ENCODE results near the gene RFXANK.

DNA sequence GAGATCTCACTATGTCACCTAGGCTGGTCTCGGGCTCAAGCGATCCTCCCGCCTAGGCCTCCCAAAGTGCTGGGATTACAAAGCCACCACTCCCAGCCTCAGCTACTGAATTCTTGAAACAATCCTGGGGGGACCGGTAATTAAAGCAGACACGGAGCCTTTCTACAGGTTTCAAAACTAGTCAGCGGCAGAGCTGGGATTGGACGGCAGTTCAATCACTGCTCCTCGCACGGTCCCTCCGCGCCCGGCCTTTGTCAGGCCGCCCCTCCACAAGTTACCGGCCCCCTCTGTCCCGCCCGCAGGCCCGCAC lies 335 bp upstream of the RFXANK start:
- TF ChIP-seq, protein P1, sequence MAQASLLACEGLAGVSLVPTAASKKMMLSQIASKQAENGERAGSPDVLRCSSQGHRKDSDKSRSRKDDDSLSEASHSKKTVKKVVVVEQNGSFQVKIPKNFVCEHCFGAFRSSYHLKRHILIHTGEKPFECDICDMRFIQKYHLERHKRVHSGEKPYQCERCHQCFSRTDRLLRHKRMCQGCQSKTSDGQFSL (CRISPR knock-in tag; IDR thresholded peaks at IDR 0.05) = no peak
- TF ChIP-seq, protein P1 (tag; IDR thresholded peaks at IDR 0.05) = no peak
- no peak for TF ChIP-seq EP300 (IDR thresholded peaks at IDR 0.05; ENCODE audit: low read length)
- TF ChIP-seq, protein P2, sequence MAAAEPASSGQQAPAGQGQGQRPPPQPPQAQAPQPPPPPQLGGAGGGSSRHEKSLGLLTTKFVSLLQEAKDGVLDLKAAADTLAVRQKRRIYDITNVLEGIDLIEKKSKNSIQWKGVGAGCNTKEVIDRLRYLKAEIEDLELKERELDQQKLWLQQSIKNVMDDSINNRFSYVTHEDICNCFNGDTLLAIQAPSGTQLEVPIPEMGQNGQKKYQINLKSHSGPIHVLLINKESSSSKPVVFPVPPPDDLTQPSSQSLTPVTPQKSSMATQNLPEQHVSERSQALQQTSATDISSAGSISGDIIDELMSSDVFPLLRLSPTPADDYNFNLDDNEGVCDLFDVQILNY (CRISPR knock-in tag; IDR thresholded peaks at IDR 0.05) = no peak
- TF ChIP-seq ZNF780A (CRISPR knock-in tag; IDR thresholded peaks at IDR 0.05) = no peak
- no peak for TF ChIP-seq FIP1L1 (IDR thresholded peaks at IDR 0.05; ENCODE audit: low read depth, low read length, poor library complexity, severe bottlenecking)
- TF ChIP-seq ZBTB1 (CRISPR knock-in tag; IDR thresholded peaks at IDR 0.05; ENCODE audit: borderline replicate concordance, low read depth) = no peak
- TF ChIP-seq, protein P3, sequence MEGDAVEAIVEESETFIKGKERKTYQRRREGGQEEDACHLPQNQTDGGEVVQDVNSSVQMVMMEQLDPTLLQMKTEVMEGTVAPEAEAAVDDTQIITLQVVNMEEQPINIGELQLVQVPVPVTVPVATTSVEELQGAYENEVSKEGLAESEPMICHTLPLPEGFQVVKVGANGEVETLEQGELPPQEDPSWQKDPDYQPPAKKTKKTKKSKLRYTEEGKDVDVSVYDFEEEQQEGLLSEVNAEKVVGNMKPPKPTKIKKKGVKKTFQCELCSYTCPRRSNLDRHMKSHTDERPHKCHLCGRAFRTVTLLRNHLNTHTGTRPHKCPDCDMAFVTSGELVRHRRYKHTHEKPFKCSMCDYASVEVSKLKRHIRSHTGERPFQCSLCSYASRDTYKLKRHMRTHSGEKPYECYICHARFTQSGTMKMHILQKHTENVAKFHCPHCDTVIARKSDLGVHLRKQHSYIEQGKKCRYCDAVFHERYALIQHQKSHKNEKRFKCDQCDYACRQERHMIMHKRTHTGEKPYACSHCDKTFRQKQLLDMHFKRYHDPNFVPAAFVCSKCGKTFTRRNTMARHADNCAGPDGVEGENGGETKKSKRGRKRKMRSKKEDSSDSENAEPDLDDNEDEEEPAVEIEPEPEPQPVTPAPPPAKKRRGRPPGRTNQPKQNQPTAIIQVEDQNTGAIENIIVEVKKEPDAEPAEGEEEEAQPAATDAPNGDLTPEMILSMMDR (IDR thresholded peaks at IDR 0.05 in 2 of 3, conservative IDR thresholded peaks at IDR 0.05 in 1 of 3; ENCODE audit: insufficient read depth in 2 of 3, low read depth in 1 of 3, low read length in 3 of 3) = no peak
- no peak for TF ChIP-seq NFIX (CRISPR knock-in tag; IDR thresholded peaks at IDR 0.05; ENCODE audit: low read depth)
- no peak for TF ChIP-seq CBX3 (IDR thresholded peaks at IDR 0.05; ENCODE audit: borderline replicate concordance in 1 of 2, low read length in 2 of 2)
- no peak for TF ChIP-seq ZNF143 (CRISPR knock-in tag; IDR thresholded peaks at IDR 0.05)
- no peak for TF ChIP-seq SMC3 (conservative IDR thresholded peaks at IDR 0.05; ENCODE audit: insufficient read depth, low read depth, low read length)
- no peak for TF ChIP-seq ZFP36 (IDR thresholded peaks at IDR 0.05; ENCODE audit: low read depth, low read length, partially characterized antibody)
- no peak for TF ChIP-seq CBFB (CRISPR knock-in tag; IDR thresholded peaks at IDR 0.05)
- no peak for TF ChIP-seq FOXA1 (IDR thresholded peaks at IDR 0.05; ENCODE audit: borderline replicate concordance)

All from K562 (cell line).